HG03571 (cell line): ENCODE results near the gene CRLF1.
"Not testable (repeated sequence)": the region's sequence is repeated elsewhere in the genome, so short reads cannot be mapped to it uniquely, and the experiment has no call there.

ENCODE experiments used
- ATAC-seq: cut with Tn5 transposase; IDR thresholded peaks from one replicate; pipeline ENCODE4 v1.9.1; 2021; ENCODE audit not compliant: unreplicated experiment

The CRLF1 gene

DNA sequence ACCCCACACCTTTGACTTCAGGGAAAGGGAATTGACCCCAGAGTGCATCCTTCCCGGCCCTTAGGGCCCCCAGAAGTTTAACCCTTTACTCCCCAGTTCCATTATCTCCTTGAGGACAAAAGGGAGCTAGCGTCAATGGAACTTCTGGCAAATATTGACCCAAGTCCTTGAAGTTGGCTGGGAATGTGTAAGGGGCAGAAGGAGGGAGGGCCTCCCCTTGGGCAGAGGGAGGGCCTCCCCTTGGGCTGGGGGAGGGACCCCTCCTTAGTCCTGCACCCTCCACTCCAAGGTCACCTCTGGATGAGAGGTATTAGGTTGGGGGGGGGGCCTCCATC, 3.1 kb upstream of the CRLF1 start:
- ATAC-seq = no peak

DNA sequence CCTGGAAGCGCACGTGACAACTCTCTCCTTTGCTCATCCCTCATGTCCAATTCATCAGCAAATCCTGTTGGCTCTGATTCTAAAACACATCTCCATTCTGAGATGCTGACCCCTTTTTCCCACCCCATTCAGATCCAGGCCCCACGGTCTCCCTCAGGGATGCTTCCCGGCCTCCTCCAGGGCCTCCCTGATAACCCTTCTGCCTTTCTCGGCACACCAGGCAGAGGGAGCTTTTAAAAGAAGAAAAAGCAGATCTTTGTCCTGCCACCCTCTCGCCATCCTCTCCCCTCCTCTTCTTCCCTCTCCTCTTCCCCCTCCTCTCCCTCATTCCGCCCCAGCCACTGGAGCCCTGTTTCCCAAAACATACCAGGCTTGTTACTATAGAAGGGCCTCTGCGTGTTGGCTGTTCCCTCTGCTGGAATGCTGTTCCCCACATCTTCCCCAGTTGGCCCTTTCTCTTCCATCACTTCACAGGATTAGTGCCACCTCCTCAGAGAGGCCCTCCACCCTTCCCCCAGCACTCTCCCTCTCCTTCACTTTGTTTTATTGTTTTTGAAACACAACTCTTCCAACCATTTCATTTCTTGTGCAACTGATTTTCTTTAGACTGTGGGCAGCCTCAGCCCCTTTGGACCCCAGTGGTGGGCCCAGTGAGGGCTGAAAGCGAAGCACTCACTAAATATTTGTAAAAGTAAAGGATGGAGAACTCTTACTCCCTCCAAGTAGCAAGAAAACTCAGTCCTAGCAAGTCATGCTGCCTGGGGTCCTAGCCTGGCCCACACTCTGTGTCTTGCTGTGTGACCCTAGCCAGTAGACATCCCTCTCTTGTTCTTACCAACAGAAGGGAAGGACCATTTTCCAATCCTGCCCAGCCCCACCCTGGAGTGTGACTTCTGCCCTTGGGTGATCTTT, 2.5 kb upstream of the CRLF1 start:
- ATAC-seq = no peak

DNA sequence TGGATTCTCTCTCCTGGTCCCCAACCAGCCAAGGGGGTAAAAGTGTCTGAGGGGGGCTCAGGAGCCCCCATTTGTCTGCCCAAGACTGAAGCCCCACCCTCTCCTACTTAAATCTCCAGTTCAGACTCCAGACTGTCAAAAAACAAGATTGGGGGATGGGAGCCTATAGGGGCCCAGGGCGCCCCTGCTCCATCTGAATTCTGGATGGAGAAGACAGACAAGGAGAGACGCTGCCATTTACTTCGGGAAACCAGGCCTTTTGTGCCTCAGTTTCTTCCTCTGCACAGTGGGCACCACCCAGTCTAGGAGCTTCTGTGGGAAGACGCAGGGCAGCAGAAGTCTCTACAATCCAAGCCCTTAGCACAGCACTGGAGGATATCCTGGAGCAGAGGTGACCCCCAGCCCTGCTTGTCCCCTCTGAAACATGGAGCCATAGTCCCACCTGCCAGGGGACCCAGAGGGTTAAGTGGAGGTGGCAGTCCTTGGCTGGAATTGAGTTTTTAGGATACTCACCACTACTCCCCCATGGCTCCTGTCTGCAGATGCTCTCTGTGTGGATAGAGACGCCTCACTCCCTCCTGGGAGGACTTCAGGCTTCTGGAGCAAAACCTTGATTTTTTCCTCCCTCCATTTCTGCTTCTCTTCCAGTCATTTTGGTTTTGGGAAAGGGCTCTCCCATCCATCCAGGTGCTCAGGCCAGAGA, 1.7 kb upstream of the CRLF1 start:
- no peak for ATAC-seq

DNA sequence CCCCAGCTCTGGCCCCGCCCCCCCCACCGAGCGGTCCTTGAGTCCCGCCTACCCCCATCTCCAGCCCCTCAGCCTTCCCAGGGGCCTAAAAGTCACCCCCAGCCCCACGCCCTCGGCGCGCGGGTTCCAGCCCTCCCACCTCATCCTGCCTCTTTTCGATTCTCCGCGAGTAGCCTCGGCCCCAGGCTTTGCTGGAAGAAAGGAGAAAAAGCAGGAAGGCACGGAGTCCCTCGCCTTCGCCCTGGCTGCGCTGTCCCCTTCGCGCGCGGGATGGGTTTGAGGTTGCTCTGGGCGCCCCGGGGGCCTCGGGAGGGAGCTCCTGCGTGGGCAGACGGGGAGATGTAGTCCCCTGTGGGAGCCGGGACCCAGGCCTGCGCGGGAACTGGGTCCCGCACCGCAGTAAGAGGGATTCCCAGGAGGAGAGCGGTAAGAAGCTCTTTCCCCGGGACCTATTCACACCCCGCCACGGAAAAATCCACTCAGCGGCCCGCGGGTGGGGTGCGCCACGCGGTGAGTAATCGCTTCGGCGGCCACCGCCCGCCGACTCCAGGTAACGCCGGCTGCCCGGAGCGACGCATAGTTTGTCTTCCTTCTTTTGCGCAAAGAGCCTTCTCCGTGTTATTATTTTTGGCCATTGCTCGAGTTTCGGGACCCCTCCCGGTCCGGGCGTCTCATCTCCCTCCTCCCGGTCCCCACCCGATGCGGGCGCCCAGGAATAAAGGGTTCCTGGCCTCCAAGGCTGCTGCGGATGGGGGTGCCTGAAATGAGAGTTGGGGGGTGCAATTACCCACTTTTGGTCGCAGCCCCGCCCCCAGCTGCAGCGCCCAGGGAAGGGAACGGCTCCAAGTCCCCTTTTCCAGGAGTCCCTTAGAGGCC, 865 bp upstream of the CRLF1 start:
- no peak for ATAC-seq

DNA sequence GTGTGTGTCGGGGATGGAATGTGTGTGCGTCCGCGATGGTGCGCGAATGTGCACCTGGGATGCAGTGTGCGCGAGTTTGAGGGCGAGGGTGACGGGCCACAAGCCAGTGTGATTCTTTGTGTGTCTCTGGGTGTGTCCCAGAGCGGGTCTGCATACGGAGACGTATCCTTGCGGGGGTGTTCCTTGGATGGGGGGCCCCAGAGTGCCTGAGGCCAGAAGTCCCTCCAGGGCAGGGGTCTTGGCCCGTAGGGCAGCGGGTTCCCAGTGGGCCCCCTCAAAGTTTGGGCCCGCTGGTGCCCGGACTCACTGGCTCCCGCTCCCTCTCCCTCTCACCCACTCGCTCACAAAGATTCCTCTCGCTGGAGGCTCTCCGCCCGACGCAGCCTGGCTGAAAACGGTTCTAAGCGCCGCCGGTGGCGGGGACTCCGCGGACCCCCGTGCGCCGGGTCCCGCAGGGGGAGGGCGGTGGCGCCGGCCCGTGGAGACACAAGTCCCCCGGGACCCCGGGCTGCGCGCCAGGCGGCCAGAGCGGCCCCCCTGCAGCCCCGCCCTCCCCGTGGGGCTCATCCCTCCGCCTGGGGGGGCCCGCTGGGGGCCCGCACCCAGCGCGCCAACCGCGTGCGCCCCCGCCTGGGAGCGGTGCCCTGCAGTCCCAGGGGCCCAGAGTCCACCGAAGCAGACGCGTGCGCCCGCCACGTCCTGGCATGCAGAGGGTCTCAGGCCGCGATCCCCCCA, 886 bp downstream of the CRLF1 start:
- no peak for ATAC-seq

DNA sequence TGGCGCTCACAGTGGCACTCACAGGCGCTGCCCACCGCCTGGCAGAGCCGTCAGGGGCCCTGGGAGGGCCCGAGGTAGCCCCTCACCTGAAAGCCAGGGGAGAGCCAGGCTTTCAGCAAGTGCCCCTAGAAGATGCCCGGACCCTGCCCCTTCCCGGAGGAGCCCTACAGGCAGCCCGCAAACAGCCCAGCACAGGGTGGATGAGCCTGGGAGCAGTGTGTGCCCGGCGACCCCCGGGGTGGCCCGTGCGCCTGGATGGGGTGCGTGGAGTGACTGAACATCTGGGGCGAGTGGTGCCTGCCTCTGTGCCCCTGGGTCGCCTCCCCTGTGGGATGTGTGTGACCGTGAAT, 1.4 kb downstream of the CRLF1 start:
- ATAC-seq = no peak

DNA sequence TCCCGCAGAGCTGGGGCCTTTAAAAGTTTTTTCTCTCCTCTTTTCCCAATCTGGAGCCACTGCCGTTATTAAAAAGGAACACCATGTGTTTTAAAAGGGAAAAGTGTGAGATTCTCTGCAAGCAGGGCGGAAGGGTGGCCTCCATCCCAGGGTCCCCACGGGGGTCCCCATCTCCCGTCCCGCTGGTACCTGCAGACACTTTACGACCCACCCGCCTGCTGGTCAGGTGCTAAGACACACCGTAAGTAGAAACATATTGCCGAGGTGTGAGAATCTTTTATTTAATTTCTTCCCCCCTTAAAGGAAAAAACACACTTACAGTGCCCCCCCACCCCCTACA, 1.8 kb downstream of the CRLF1 start:
- ATAC-seq = no peak

DNA sequence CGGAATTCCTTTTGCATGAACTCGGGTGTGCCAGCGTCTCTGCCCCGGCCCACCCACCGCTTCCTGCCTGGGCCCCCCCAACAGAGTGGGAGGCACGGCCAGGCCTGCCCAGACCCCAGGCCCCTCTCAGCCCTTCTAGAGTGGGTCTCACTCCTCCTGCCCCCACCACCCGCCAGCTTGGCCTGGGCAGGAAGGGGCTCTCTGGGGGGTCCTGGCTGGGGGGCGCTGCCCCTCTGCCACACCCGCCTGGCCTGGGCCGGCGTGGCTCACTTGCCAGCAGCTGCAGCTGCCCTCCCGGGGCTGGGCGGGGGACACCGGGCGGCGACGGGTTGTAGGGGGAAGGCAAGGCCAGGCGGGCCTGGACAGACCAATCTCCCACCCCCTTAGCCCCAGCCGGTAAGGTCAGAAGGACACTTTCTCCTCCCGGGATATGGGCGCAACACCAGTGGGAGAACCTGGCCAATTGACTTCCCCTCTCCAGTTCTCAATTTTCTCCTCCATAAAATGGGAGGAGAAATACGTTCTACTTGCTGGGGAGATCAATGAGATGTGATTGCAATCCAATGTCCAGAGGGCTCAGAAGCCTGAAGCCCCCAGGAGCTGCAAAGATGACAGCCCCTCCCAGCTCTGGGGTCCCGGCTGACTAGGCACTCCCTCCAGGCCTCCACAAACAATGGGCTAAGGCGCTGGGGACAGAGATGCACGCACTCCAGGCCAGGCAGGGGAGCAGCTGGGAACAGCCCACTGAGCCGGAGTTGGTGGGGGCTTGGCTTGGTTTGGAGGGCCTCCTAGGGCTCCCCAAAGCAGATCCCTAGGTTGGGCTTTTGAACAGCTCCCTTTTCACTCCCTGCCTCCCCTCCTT, 2.4 kb downstream of the CRLF1 start:
- no peak for ATAC-seq

DNA sequence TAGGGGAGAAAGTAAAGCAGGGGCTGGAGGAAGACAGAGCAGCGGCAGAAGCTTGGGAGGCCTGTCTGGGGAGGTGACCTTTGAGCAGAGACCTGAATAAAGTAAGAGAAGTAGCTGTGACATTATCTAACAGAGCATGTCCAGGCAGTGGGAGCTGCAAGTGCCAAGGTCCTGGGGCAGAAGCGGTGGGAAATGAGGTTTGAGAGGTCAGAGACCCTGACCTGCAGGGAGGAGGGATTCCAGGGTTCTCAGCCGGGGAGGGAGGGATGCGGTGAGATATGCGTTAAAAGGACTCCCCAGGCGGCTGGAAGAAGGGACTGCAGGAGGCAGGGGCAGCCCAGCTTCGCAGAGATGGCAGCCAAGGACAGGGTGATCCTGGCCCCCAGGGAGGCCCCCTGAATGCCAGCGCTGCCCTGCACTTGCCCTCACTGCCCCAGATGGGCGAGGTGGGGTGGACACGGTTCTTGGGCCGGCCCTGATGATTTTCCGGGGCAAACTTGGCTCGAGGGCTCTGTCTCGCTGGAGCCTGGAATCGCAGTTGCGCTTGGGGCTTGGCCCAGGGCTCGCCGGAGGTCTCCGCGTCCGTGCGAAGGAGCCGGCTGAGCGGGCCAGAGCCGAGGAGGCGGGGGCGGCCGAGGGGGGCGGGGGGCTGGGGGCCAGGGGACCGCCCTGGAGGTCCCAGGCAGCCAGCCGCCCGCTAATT, 3.2 kb downstream of the CRLF1 start:
- ATAC-seq = no peak

DNA sequence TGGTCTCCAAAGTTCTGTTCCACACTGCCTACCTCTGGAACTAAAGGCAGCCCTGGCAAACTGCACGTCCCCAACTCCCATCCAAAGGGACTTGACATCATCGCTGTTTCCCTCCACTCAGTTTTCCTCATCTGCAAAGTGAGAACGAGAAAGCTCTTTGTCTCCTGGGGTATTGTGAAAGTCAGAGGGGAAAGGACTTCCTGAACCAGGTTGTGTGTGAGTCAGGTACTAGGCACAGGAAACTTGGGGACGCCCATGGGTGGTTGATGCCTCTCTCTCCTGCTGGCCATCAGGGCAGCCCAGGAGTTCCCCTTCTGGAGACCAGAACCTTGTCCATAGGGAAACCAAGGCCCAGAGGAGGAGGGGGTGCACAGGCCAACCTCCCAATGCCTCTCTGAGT, 4.7 kb downstream of the CRLF1 start:
- no peak for ATAC-seq

DNA sequence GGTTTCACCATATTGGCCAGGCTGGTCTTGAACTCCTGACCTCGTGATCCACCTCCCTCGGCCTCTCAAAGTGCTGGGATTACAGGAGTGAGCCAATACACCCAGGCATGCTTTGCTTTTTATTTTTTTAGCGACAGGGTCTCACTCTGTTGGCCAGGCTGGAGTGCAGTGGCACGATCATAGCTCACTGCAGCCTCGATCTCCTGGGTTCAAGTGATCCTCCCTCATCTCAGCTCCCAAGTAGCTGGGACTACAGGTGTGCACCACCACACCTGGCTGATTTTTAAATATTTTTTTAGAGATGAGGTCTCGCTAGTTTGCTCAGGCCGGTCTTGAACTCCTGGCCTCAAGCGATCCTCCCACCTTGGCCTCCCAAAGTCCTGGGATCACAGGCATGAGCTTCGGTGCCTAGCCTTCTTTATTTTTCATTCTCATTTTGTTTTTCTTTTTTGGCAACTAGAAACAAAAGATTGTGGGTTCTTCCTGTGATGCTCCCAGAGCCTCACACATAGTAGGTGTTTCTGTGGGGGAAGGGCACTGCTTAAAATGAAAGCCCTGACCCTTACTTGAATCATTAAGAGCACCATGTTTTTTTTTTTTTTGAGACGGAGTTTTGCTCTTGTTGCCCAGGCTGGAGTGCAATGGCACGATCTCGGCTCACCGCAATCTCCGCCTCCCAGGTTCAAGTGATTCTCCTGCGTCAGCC, 5.8 kb downstream of the CRLF1 start:
- not testable (repeated sequence) for ATAC-seq

DNA sequence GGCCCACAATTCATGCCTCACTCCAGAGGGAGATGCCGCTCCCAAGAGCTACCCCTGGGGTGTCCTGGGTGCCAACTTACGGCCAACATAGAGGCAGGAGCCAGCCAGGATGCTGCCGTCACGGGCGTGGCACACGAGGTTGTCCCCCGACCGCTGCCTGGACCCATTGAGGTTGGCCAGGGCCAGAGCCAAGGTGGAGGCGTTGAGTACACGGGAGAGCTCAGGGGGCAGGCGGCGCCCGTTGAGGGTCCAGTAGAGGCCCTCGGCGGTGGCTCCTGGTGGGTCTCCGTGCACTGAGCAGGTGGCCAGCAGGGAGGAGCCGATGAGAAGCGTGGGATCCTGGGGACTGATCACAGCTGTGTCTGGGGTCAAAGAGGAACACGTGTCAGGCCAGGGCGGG, 7.1 kb downstream of the CRLF1 start:
- ATAC-seq = no peak

DNA sequence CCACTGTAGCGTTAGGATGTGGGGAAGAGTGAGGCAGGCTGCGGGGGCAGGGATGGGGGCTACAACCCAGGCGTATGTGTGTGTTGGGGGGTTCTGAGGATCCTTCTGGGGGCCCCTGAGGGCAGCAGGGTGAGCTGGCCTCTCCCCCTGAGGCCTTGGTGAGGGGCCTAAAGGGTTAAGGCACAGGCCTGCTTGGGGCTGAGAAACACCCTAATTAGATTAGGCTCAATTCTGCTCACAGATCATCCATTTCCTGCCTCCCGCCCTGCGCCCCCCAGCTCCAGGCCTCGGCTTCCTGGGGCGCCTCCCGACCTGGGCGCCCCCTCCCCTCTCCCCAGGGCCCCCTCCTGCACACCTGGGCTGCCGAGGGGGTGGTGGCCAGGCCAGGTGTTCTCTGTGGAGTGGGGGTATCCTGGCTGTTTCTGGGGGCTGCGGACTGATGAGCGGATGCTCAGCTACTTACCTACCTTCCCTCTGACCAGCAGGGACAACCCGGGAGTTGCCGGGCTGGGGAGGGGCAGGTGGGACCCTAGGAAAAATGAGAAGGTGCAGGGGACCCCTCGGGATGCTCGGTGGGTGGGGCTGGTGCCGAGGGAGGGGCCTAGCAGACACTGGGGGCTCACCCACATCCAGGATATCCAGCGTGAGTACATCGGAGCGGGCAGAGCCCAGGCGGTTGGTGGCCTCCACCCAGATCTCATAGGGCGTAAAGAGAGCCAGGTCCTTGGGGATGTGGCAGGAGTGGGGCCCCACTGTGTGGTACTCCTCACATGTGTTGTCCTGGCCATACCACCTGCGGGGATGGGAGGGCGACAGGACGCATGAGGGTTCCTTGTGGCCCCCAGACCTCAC, 8.6 kb downstream of the CRLF1 start:
- no peak for ATAC-seq

DNA sequence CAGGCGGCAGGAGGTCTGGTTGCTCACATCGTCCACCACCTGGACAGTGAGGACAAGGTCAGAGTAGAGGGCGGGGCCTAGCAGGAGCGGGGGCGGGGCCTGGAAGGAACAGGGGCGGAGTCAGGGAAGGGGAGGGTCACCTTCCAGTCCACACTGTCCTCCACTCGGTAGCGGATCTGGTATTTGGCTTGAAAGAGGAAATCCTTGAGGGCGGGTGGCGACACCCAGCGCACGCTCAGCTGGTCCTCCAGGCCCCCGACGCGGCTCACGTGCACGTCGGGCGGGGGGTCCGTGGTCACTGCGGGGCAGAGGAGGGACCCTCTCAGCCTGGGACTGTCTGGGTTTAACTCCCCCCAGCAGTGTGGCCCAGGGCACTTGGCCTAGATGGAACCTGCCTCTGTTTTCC, 9.8 kb downstream of the CRLF1 start:
- ATAC-seq = no peak

DNA sequence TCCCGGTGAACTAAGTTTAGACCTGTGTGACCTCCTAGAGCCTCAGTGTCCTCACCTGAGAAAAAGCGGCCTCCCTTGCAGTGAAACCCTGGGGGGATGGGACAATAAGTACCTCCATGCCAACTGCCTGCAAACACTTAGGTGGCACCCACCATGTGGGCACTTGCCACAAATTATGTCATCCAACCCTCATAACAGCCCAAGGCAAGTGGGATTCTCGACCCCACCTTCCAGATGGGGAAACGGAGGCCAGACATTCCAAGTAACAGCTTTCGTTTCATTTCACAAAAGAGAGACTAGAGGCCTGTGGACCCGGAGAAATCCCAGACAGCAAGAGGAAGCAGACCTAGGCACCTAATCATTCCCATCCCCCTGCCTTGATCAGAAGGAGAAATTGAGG, 11.1 kb downstream of the CRLF1 start:
- ATAC-seq = no peak

DNA sequence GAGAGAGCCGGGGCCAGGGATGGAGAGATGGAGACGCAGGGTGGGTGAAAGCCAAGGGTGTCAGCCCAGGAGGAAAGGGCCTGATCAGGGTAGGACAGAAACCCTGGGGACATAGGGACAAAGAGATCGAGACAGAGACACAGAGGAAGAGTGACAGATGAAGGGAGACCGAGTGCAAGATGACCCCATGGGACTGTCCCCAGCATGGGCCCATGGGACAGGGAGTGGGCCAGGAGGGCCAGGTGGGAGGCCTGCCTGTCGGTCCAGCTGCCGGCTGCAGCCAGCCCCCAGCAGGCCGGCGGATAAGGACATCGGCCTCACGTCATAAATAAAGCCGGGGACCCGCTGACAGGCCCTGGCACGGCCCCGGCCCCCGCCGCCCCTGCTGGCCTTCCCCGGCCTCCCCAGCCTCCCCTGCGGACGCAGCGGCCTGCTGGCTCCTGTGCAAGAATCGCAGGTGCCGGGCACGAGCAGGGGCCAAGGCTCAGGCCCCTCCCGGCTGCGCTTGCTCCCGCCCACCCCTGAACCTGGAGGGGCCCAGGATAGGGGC, 11.7 kb downstream of the CRLF1 start:
- ATAC-seq = no peak

DNA sequence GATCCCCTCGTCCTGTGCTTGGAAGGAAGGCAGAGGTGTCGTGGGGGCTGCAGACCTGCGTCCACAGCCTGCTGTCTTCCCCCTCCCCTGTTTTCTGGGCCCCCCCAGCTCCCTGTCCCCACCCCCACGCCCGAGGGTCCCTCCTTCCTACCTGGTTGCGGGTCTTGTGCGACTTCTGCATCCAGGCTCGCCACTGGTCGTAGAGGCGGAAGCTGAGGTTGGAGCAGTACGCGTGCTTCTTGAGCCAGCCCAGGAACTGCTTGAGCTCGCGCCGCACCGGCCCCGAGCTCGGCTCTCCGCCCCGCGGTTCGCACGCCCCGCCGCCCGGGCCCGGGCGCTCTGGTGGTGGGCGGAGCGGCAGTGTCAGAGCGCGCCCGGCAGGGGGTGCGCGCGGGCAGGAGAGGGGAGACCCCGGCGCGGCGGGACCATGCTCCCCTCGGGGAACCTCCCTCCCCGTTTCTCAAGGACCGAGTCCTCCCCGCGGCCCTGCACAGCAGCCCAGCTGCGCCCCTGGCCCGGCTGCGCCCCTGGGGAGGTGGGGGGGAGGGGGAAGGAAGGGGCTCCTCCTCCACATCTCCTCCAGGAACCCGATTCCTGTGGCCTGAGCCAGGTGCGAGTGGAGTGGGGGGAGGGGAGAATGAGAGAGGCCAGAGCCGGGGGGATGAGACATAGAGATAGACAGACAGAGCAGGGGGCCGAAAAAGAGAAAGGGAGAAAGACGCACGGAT, 12.3 kb downstream of the CRLF1 start:
- no peak for ATAC-seq
